ENCODE data around the gene ADA.

Gene ADA

DNA sequence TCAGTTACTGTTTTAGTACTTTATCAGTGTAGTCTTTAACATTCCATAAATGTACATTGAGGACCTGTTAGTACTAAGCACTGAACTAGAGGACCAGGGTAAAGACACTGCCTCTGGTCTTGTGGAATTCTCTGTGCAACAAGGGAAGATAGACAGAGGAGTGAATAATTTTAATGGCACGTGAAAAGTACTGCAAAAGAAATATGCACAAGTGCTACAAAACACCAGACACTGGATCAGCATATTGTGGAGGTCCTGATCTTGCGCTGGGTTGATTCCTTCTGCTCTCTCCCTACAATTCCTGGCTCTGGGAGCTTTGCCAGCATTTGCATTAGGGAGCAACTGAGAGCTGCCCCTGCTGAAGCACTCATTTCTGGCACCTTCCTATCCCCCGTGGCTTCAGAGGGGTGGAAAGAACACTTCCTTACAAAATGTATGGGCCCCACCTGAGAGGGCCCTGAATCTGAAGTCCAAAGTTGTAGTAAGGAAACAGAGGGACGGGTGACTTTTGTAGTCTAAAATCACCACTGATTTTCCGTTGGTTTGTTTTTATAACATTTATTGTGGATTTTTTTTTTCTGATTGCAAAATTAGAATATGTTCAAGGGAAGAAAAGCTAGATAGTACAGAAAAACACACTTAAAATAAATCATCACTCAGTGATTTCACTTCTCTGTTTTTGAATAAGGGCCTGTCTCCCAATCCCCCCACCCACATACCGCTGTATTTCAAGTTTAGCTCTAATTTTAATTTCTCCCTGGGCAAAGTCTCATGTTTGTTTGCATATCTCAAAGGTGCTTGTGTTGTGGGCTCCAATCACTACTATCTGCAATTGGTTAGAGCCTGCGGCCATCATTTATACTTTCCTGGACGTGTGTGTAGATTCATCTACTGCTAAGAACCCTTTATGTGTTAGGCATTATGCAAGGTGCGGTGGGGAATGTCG is 64.2 kb downstream of the ADA start:
- Histone ChIP-seq H3K4me2 (ENCODE audit: low read depth, low read length) (no peak overlapping the region), H3K9me2 (replicated peaks; ENCODE audit: insufficient read depth, low read length) (no peaks in the 10 kb centered on the region), H3K36me3 (replicated peaks; ENCODE audit: insufficient read depth, low read length) (no peaks in the 10 kb centered on the region), H3K4me3 (ENCODE audit: low read length) (no peak overlapping the region), H3K27ac (ENCODE audit: low read length) (no peak overlapping the region), H4K20me1 (ENCODE audit: insufficient read depth, low read length) (no peaks in the 10 kb centered on the region), H3K27me3 (replicated peaks; ENCODE audit: insufficient read depth, low read length) (no peaks in the 10 kb centered on the region), H3K79me2 (ENCODE audit: low read length) (no peaks in the 10 kb centered on the region), H3K9me3 (replicated peaks; ENCODE audit: insufficient read depth, low read length) (no peaks in the 10 kb centered on the region), H3F3A (ENCODE audit: insufficient read depth, low read length) (no peaks in the 10 kb centered on the region), H3K4me1 (ENCODE audit: low read length) (no peaks in the 10 kb centered on the region), H2AFZ (ENCODE audit: low read length) (no peak overlapping the region), H3K9ac (ENCODE audit: low read length) (no peak overlapping the region)
- DNase-seq: no peak
- TF ChIP-seq EZH2phosphoT487 (IDR thresholded peaks at IDR 0.05; ENCODE audit: low read length): no peak
- TF ChIP-seq CTCF (IDR thresholded peaks at IDR 0.05; ENCODE audit: low read length): no peak
- no peak for TF ChIP-seq EZH2 (optimal IDR thresholded peaks at IDR 0.05; ENCODE audit: low read depth, low read length)

- Histone ChIP-seq H3K4me2 (ENCODE audit: low read depth, low read length) (no peak overlapping the region), H3F3A (ENCODE audit: insufficient read depth, low read length) (no peaks in the 10 kb centered on the region), H3K9me3 (replicated peaks; ENCODE audit: insufficient read depth, low read length) (no peaks in the 10 kb centered on the region), H3K79me2 (ENCODE audit: low read length) (no peaks in the 10 kb centered on the region), H3K27me3 (replicated peaks; ENCODE audit: insufficient read depth, low read length) (no peaks in the 10 kb centered on the region), H3K9ac (ENCODE audit: low read length) (no peak overlapping the region), H4K20me1 (ENCODE audit: insufficient read depth, low read length) (no peaks in the 10 kb centered on the region), H3K36me3 (replicated peaks; ENCODE audit: insufficient read depth, low read length) (no peaks in the 10 kb centered on the region), H2AFZ (ENCODE audit: low read length) (no peak overlapping the region), H3K27ac (ENCODE audit: low read length) (no peak overlapping the region), H3K9me2 (replicated peaks; ENCODE audit: insufficient read depth, low read length) (no peaks in the 10 kb centered on the region), H3K4me3 (ENCODE audit: low read length) (no peak overlapping the region), H3K4me1 (ENCODE audit: low read length) (peaks cover 2% of the 10 kb centered on the region; the same call in 1 of the 2 replicates)
- DNase-seq: no peak
- TF ChIP-seq EZH2 (optimal IDR thresholded peaks at IDR 0.05; ENCODE audit: low read depth, low read length) (no peak), CTCF (IDR thresholded peaks at IDR 0.05; ENCODE audit: low read length) (no peak)
Measured at GRCh38 chr20:44586289-44586911, 65.1 kb downstream of the ADA start.

GRCh38 chr20:44585057-44585963 is 66.2 kb downstream of the ADA start:
- H3K27me3 ChIP-seq (replicated peaks; ENCODE audit: insufficient read depth, low read length): no peaks in the 10 kb centered on the region
- H3K9me3 ChIP-seq (replicated peaks; ENCODE audit: insufficient read depth, low read length): no peaks in the 10 kb centered on the region
- H2AFZ ChIP-seq (ENCODE audit: low read length): no peak overlapping the region
- H3F3A ChIP-seq (ENCODE audit: insufficient read depth, low read length): no peaks in the 10 kb centered on the region
- H3K9me2 ChIP-seq (replicated peaks; ENCODE audit: insufficient read depth, low read length): no peaks in the 10 kb centered on the region
- H3K79me2 ChIP-seq (ENCODE audit: low read length): no peaks in the 10 kb centered on the region
- H3K4me3 ChIP-seq (ENCODE audit: low read length): no peak overlapping the region
- no peaks in the 10 kb centered on the region for H4K20me1 ChIP-seq (ENCODE audit: insufficient read depth, low read length)
- TF ChIP-seq EZH2phosphoT487 (IDR thresholded peaks at IDR 0.05; ENCODE audit: low read length) (no peak), EZH2 (optimal IDR thresholded peaks at IDR 0.05; ENCODE audit: low read depth, low read length) (no peak), CTCF (IDR thresholded peaks at IDR 0.05; ENCODE audit: low read length) (no peak)
- peaks cover 6% of the 10 kb centered on the region; the same call in 1 of the 2 replicates for H3K4me1 ChIP-seq (ENCODE audit: low read length)
- no peak overlapping the region for H3K27ac ChIP-seq (ENCODE audit: low read length)
- H3K36me3 ChIP-seq (replicated peaks; ENCODE audit: insufficient read depth, low read length): no peaks in the 10 kb centered on the region
- H3K9ac ChIP-seq (ENCODE audit: low read length): no peak overlapping the region
- H3K4me2 ChIP-seq (ENCODE audit: low read depth, low read length): no peak overlapping the region
- DNase-seq: no peak
